K562 (cell line): ENCODE measurements around the gene PDE11A. TPM values are rescaled to one million over a fixed set of nuclear protein-coding genes. Genes with fewer than 3 reads are reported as not detected.

Source experiments
- FOSL1 ChIP-seq: fragments of 200-800 bp; sonication (Bioruptor generic); conservative IDR thresholded peaks from 2 replicates; pipeline ENCODE4 v1.6.1; 2016; ENCODE audit warnings: missing genetic modification characterization, missing compliant biosample characterization
- GABPB2 ChIP-seq: fragments of 250-450 bp; sonication (Bioruptor Pico); conservative IDR thresholded peaks from 2 replicates; pipeline ENCODE4 v1.5.1; 2021; ENCODE audit warnings: mild to moderate bottlenecking
- HDAC3 ChIP-seq: fragments of 450-650 bp; IDR thresholded peaks from 2 replicates; pipeline ENCODE4 v1.6.1; 2018; ENCODE audit warnings: borderline replicate concordance, mild to moderate bottlenecking, moderate library complexity; ENCODE audit not compliant: partially characterized antibody
- HNRNPH1 ChIP-seq: fragments of 200-400 bp; formaldehyde crosslinking; optimal IDR thresholded peaks from 2 replicates; pipeline ENCODE3; 2017; ENCODE audit warnings: low read depth, mild to moderate bottlenecking, low read length, moderate library complexity
- KDM2B ChIP-seq: fragments of 250-450 bp; sonication (Bioruptor Pico); IDR thresholded peaks from 2 replicates; pipeline ENCODE4 v1.8.0; 2021; ENCODE audit warnings: mild to moderate bottlenecking, moderate library complexity
- MEF2D ChIP-seq: conservative IDR thresholded peaks from 2 replicates; pipeline ENCODE4 v1.6.1; 2016; ENCODE audit warnings: low read depth, missing genetic modification characterization, missing compliant biosample characterization
- MEIS2 ChIP-seq: fragments of 450-650 bp; IDR thresholded peaks from 2 replicates; pipeline ENCODE4 v1.6.1; 2014; ENCODE audit warnings: mild to moderate bottlenecking; ENCODE audit not compliant: partially characterized antibody
- MTF1 ChIP-seq: fragments of 250-450 bp; sonication (Bioruptor Pico); IDR thresholded peaks from 2 replicates; pipeline ENCODE4 v1.9.0; 2021; ENCODE audit warnings: moderate library complexity, mild to moderate bottlenecking, inconsistent platforms, borderline replicate concordance
- NCOR1 ChIP-seq: fragments of 450-650 bp; IDR thresholded peaks from 2 replicates; pipeline ENCODE4 v1.6.1; 2016; ENCODE audit warnings: mild to moderate bottlenecking, moderate library complexity
- NEUROD1 ChIP-seq: fragments of 150-350 bp; IDR thresholded peaks from 2 replicates; pipeline ENCODE4 v1.6.1; 2014; ENCODE audit warnings: borderline replicate concordance, low read length, low read depth; ENCODE audit not compliant: partially characterized antibody
- RUNX1 ChIP-seq: sonication (generic); IDR thresholded peaks from 2 replicates; pipeline ENCODE4 v1.6.1; 2016; ENCODE audit warnings: antibody characterized with exemption, low read depth
- SNIP1 ChIP-seq: fragments of 450-650 bp; IDR thresholded peaks from 2 replicates; pipeline ENCODE4 v1.7.1; 2017; ENCODE audit warnings: low read depth, mild to moderate bottlenecking
- TAF1 ChIP-seq: IDR thresholded peaks from 2 replicates; pipeline ENCODE4 v1.6.1; 2011; ENCODE audit warnings: mild to moderate bottlenecking, low read length, moderate library complexity; ENCODE audit not compliant: insufficient read depth, control insufficient read depth, severe bottlenecking; ENCODE audit errors: extremely low read depth
- ZNF354B ChIP-seq: fragments of 250-450 bp; sonication (Bioruptor Pico); IDR thresholded peaks from 2 replicates; pipeline ENCODE4 v1.4.0; 2020
- ZNF408 ChIP-seq: fragments of 250-450 bp; sonication (Bioruptor Pico); IDR thresholded peaks from 2 replicates; pipeline ENCODE4 v1.4.0; 2020; ENCODE audit warnings: low read depth, mild to moderate bottlenecking, moderate library complexity
- ZNF766 ChIP-seq: fragments of 200-800 bp; sonication (Bioruptor generic); conservative IDR thresholded peaks from 2 replicates; pipeline ENCODE4 v1.6.1; 2016; ENCODE audit warnings: missing genetic modification characterization, missing compliant biosample characterization
- polyA plus RNA-seq, 8 experiments: library from polyadenylated mRNA; depleted of rRNA in 4 of 8; stranded (reverse) in 5 of 8; unstranded in 3 of 8; fragments of >200 nt; fragmentation: Nextera tagmentation in 2 of 8; fragmentation: Illumina TruSeq in 1 of 8; extraction: Ambion mirVana in 2 of 8; extraction: Trizol in 1 of 8; gene quantifications; 2 replicates each; pipeline versions ENCODE4 v1.2.1 to v1.2.3, GENCODE V29; 2011 to 2014; ENCODE audit warnings: inconsistent platforms in 1 of 8, missing spikeins in 1 of 8
- total RNA-seq, 7 experiments: library from RNA; depleted of rRNA in 6 of 7; stranded (reverse); fragments of >200 nt in 6 of 7; fragmentation: Illumina TruSeq in 2 of 7; extraction: Trizol in 2 of 7; gene quantifications; 2 replicates each; pipeline versions ENCODE4 v1.2.1 to v1.2.3, GENCODE V29; 2011 to 2021; ENCODE audit warnings: low replicate concordance in 1 of 7
- TF ChIP-seq, protein P1 (sequence below): fragments of 200-400 bp; formaldehyde crosslinking; IDR thresholded peaks from 2 replicates; pipeline ENCODE4 v1.6.1; 2017; ENCODE audit warnings: mild to moderate bottlenecking, low read depth, low read length, moderate library complexity
- TF ChIP-seq, protein P2 (sequence below), 2 experiments: IDR thresholded peaks; 2 replicates each; pipeline ENCODE4 v1.6.1; 2012; ENCODE audit warnings: improper control_type of control experiment in 2 of 2, low read depth in 2 of 2, low read length in 2 of 2, borderline replicate concordance in 1 of 2
- TF ChIP-seq, protein P3 (sequence below): sonication (generic); formaldehyde crosslinking; IDR thresholded peaks from 2 replicates; pipeline ENCODE4 v1.8.1; 2022; ENCODE audit warnings: missing genetic modification reagents

Gene PDE11A
- total and polyA plus RNA-seq, 9 of the 15 experiments (the other 6 are each of a cell fraction or from before 2014, with no cell fraction given): 3.2 to 22.1 (median 5.7) TPM

DNA sequence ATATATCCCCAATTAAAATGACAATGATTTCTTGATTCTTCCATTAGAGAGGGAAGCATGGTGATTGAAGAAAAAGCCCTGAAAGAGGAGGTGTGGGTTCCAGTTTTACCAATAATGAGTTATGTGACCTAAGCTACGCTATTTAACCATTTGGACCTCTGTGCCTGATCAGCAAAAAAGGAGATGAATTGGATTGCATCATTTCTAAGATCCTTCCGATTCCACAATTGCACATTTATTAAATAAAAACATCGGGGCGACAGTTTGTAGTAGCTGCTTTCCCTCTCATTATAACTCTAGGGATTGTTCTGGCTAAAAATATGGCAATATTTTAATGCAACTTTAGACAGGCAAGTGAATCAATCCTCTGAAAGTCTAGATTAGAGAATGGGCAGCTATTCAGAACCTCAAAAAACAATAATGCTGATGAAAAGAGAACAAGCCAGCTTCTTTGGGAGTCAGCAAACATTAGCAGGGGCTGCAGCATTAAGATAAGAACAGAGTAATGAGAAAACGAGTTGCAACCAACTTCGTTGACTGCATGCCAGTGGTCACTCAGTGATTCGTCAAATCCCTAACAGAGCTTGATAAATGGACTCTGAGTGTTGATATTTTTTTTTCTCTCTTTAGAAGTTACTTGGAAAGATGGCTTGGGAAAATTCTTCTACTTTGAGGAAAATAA is 378.8 kb downstream of the PDE11A start (continued):
- TF ChIP-seq TAF1 (no peak), KDM2B (CRISPR knock-in tag) (no peak), MTF1 (CRISPR knock-in tag) (no peak), SNIP1 (no peak), ZNF766 (CRISPR knock-in tag) (peak; percentile 93), HDAC3 (peak; percentile 87), GABPB2 (CRISPR knock-in tag) (no peak), MEIS2 (peak; percentile 99), MEF2D (peak; percentile 67), HNRNPH1 (no peak), ZNF408 (CRISPR knock-in tag) (no peak), FOSL1 (tag) (peak; percentile 86), NCOR1 (peak; percentile 90), RUNX1 (no peak), NEUROD1 (peak; percentile 74), ZNF354B (CRISPR knock-in tag) (no peak)
- TF ChIP-seq, protein P1, sequence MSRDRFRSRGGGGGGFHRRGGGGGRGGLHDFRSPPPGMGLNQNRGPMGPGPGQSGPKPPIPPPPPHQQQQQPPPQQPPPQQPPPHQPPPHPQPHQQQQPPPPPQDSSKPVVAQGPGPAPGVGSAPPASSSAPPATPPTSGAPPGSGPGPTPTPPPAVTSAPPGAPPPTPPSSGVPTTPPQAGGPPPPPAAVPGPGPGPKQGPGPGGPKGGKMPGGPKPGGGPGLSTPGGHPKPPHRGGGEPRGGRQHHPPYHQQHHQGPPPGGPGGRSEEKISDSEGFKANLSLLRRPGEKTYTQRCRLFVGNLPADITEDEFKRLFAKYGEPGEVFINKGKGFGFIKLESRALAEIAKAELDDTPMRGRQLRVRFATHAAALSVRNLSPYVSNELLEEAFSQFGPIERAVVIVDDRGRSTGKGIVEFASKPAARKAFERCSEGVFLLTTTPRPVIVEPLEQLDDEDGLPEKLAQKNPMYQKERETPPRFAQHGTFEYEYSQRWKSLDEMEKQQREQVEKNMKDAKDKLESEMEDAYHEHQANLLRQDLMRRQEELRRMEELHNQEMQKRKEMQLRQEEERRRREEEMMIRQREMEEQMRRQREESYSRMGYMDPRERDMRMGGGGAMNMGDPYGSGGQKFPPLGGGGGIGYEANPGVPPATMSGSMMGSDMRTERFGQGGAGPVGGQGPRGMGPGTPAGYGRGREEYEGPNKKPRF: no peak
- TF ChIP-seq, protein P2, sequence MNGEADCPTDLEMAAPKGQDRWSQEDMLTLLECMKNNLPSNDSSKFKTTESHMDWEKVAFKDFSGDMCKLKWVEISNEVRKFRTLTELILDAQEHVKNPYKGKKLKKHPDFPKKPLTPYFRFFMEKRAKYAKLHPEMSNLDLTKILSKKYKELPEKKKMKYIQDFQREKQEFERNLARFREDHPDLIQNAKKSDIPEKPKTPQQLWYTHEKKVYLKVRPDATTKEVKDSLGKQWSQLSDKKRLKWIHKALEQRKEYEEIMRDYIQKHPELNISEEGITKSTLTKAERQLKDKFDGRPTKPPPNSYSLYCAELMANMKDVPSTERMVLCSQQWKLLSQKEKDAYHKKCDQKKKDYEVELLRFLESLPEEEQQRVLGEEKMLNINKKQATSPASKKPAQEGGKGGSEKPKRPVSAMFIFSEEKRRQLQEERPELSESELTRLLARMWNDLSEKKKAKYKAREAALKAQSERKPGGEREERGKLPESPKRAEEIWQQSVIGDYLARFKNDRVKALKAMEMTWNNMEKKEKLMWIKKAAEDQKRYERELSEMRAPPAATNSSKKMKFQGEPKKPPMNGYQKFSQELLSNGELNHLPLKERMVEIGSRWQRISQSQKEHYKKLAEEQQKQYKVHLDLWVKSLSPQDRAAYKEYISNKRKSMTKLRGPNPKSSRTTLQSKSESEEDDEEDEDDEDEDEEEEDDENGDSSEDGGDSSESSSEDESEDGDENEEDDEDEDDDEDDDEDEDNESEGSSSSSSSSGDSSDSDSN (IDR thresholded peaks at IDR 0.05; ENCODE audit: borderline replicate concordance in 1 of 2, low read depth in 2 of 2, low read length in 2 of 2): 0 out of 4 replicates have a peak, but pooled peaks of 1 of the 2 experiments have one; percentile 44
- TF ChIP-seq, protein P3, sequence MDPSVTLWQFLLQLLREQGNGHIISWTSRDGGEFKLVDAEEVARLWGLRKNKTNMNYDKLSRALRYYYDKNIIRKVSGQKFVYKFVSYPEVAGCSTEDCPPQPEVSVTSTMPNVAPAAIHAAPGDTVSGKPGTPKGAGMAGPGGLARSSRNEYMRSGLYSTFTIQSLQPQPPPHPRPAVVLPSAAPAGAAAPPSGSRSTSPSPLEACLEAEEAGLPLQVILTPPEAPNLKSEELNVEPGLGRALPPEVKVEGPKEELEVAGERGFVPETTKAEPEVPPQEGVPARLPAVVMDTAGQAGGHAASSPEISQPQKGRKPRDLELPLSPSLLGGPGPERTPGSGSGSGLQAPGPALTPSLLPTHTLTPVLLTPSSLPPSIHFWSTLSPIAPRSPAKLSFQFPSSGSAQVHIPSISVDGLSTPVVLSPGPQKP (CRISPR knock-in tag): no peak
